Measurements from ENCODE around the gene WDFY1.
"Not testable (repeated sequence)": the region's sequence is repeated elsewhere in the genome, so short reads cannot be mapped to it uniquely, and the experiment has no call there.

The WDFY1 gene

DNA sequence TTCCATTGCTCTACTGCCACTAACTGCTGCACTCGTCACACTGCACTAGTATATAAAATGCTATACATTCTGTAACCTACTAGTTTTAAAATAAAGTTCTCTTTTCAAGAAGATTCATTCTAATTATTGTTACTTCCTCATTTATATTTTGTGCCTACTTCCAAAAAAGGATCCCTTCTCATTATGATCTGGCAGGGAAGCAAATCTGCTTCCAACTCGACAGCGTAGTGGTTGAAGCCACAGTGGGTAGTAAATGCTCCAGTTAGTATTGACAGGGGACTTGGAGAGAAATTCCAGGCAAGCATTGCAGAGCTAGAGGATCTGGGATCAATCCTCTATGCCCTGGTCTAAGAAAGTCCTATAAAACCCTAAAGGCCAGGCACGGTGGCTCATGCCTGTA, 54.4 kb downstream of the WDFY1 start:
- no peak for DNase-seq

DNA sequence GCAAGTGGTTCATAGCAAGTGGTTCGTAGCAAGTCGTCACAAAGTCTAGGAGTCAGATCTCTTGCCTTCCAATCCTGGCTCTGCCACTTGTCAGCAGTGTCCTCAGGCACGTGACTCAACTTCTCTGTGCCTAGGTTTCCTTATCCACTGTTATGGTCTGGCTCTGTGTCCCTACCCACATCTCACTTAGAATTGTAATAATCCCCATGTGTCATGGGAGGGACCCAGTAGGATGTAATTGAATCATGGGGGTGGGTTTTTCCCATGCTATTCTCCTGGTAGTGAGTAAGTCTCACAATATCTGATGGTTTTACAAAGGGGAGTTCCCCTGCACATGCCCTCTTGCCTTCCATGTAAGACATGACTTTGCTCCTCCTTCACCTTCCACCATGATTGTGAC, 55.9 kb downstream of the WDFY1 start:
- no peak for DNase-seq

DNA sequence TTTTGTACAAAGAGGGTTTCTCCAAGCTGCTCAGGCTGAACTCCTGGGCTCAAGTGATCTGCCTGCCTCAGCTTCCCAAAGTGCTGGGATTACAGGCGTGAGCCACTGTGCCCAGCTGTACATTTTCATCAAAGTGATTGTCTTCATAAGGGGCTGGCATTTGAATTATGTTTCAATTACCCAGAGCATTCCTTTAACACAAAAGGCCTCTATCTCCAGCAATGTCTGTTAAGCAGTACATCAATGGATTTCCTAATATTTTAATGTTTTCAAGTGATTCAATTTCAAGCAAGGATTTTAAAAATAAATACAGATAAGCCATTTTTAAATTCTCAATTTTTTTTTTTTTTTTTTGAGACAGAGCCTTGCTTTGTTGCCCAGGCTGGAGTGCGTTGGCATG, 56.9 kb downstream of the WDFY1 start:
- no peak for DNase-seq

DNA sequence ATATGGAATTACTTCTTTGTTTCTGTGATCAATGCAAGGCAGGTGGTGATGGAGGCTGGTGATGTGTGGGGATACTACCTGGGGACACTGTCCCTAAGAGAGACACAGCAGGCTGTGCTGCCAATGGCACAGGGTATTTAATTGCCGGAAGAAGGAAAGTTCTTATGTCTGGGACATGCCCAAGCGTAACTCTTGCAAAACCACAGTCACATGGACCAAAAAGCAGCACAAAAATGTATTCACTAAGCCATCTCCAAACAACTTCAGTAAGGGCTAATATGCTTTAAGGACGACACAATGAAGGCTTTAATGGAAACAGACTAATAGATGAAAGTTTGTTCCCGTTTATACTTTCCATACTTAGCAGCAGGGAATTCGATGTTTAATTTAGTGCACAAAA, 58.0 kb downstream of the WDFY1 start:
- DNase-seq, result no peak

- DNase-seq, result no peak
These were observed 58.4 kb downstream of the WDFY1 start for GRCh38 chr2:223886726-223887125.

- no peak for DNase-seq
These were observed 60.7 kb downstream of the WDFY1 start for GRCh38 chr2:223884399-223884798.

- DNase-seq, result no peak
These were observed 62.4 kb downstream of the WDFY1 start for GRCh38 chr2:223882715-223883114.

- DNase-seq, result no peak
These were observed 64.3 kb downstream of the WDFY1 start for GRCh38 chr2:223880796-223881195.

- DNase-seq, result no peak
These were observed 67.3 kb downstream of the WDFY1 start for GRCh38 chr2:223877721-223878410.

DNA sequence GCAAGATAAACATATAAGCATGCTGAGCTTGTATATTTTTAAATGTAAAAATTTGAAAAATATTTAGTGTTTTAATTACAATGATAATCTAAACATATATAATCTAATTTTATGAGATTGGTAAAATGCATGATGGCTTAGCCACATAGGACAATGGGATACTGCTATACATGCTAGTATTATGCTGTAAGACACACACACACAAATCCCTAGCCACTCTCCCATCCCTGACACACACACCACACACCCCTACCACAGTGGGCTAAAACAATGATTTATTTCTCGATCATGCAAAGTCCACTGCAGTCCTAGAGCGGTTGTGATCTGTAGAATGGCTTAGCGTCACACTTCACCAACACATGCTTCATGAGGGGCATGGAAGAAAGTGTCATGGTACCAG, 71.5 kb downstream of the WDFY1 start:
- DNase-seq, result no peak

GRCh38 chr2:223872772-223873171, 72.4 kb downstream of the WDFY1 start:
- DNase-seq, result not testable (repeated sequence)

- DNase-seq, result not testable (repeated sequence)
These were observed 73.5 kb downstream of the WDFY1 start for GRCh38 chr2:223871661-223872060.

- DNase-seq, result no peak
These were observed 74.1 kb downstream of the WDFY1 start for GRCh38 chr2:223870840-223871611.

DNA sequence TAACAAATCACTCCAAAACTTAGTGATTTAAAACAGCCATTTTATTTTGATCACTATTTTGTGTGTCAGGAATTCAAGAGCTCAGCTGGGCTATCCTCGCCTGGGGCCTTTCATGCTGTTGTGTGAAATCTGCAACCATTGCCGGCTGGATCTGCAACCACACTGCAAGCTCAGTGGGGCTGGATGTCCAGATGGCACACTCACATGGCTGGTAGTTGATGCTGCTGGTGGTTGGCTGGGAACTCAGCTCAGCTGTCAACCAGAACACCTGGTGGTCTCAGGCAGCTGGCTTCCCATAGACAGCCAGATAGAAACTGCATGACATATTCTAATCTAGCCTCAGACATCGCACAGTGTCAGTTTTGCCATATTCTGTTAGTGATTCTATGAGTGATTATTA, 77.1 kb downstream of the WDFY1 start:
- DNase-seq, result peak; percentile 45

- DNase-seq, result no peak
These were observed 79.1 kb downstream of the WDFY1 start for GRCh38 chr2:223865907-223866508.

DNA sequence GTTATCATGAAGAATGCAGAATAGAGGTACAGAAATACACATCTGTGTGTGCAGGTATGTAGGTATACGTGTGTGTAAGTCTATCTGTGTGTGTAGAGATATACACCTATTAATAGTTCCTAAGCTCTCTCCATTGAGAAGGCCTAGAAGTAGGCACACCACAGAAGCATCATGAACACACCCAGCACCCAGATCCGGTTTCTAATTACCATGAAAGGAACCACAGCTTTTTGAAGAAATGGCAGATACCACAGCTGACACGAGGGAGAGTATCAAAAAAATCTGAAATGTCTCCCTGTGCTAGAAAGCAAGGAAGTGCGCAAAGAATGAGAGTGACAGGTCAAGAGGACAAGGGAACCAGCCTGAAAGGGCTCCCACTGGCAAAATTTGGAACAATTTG, 80.0 kb downstream of the WDFY1 start:
- DNase-seq, result no peak

- no peak for DNase-seq
These were observed 81.6 kb downstream of the WDFY1 start for GRCh38 chr2:223863491-223863890.

DNA sequence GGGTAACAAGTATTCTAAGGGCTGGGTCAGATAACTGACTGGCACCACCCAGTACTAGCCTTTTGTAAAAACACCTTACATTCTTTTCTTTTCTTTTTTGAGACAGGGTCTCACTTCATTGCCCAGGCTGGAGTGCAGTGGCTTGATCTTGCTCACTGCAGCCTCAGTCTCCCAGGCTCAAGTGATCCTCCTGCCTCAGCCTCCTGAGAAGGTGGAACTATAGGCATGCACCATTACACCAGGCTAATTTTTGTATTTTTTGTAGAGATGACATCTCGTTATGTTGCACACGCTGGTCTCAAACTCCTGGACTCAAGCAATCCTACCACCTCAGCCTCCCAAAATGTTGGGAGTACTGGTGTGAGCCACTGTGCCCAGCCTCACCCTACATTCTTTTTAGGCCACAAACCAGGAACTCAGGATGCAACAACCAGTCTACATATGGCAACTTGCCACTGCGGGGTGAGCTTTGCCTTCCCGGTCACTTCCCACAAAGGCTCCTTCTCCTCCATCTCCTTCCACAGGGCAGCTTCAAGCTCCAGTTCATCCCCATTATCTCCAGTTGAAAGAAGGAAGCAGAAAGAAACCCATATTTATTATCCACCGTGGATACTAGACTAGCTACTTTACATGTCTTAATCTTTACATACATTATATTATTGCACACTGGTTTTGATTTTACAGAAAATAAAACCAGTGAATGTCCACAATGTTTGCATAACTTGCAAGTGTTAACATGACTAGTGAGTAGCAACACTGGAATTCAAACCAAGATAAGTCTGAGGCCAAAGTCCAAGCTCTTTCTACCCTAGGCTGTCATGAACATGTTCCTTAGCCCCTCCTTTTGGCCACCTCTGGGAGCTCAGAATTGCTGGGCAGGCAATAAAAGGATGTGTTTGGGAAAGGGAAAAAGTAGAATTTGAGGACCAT, 84.1 kb downstream of the WDFY1 start:
- no peak for DNase-seq

GRCh38 chr2:223859070-223859469, 86.1 kb downstream of the WDFY1 start:
- DNase-seq, result no peak

DNA sequence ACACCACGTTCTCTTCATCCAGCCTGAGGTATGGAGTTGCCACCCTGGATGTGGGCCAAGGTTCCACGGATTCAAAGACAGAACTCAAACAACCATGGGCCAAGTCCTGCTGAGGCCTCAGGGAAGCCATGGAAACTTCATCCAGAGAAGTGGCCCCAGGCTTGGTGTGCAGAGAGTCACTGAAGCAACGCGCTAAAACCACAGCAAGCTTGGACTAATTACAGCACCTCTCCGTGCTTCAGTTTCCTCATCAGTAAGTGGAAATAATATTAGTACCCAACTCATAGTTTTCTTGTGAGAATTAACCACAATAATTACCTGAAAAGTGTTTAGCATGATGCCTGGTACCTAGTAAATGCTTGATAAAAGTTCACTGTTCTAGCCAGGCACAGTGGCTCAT, 88.6 kb downstream of the WDFY1 start:
- no peak for DNase-seq

DNA sequence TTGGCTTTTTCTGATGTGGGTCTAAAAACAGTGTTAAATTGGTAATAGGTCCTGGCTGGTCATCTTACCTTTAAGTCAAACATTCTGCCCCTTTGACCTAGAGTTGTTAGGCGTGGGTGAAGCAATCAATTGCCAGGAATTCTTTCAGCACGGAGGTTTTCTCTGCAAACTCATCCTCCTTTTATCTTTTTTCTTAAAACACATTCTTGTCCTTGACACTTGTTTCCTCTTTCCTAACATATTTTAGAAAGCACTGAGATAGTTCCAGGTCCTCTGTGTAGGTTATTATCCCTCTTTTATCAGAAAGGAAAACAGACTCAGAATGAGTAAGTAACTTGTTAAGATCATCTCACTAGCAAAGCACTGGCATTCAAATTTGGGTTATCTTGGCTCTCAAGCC, 89.1 kb downstream of the WDFY1 start:
- no peak for DNase-seq

DNA sequence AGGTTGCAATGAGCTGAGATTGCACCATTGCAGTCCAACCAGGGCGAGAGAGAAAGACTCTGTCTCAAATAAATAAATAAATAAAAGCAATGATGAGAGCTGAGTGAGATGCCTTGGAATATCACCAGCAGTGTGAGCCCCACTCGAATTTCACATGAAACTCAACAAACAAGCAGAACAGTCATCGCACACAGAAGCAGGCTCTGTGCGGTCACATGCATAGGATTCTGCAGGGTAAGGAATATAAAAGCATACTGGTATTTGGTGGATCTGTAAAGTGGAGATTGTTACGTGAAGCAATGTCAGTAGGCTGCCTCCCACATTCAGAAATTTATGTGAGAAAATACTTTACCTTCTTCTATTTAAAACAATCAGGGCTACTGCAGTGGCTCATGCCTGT, 89.7 kb downstream of the WDFY1 start:
- DNase-seq, result no peak

DNA sequence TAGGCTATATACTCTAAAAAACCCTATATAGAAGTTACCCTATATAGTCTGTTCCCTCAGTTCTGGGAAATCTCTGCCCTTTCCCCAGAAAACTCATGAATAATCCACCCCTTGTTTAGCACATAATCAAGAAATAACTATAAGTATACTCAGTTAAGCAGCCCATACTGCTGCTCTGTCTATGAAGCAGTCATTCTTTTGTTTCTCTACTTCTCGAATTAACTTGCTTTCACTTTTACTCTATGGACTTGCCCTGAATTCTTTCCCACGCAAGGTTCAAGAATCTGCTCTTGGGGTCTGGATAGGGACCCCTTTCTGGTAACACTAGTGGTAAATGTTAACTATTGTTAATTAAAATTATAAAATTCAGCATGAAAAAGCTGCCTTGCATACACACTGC, 90.4 kb downstream of the WDFY1 start:
- DNase-seq, result no peak
